Suppressor macrophage treated with lipopolysaccharide for 4 hours (primary cell): ENCODE measurements around the gene GLT8D2.
A peak's percentile ranks its signal among the peaks of the same experiment; 100 is the strongest.

Experiments used
- DNase-seq: peaks from one replicate; pipeline ENCODE4 v3.0.0-alpha.2; 2020

The GLT8D2 gene

DNA sequence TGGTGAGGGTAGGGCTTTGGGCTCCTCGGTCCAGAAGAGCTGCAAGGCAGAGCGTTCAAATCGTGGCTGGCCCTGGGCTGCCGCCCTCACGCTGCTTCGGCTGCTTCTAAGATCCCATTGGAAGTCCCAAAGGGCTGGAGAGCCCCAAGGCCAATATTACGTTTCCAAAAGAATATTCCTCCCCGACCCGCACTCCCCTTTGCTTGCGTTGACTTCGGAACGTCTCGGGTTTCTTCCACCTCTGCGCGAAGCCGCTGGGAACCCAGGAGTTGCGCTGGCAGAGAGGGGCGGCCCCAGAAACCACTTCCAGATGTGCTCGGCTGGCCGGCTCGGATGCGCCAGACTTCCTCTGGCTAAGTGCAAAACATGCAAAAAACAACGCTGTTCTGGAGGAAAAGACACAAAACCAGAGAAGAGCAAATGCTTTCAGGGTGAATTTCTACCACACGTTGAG is at the start of gene GLT8D2:
Gene GLT8D2 (minus strand): TSS at position 285 of the 454 bp plus-strand sequence. CDS start 30,539 bp downstream, outside the sequence.
- no peak for DNase-seq

- no peak for DNase-seq
Measured at GRCh38 chr12:104097954-104098353, 48.0 kb upstream of the GLT8D2 start.

DNA sequence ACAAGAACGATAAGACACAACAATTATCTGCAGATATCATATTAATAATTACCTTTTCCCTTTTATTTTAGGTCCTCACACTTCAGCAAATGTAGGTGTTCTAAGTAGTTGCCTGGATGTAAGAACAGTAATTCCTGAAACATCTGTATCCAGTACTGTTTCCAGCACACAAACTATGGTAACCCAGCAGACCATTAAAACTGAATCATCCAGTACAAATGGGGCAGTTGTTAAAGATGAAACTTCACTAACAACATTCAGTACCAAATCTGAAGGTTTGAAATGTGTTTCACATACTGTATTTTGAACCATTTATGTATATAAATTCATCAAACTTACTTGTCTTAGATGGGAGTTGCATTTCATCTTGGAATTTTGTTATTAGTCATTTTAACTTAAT is 45.3 kb upstream of the GLT8D2 start:
- no peak for DNase-seq

DNA sequence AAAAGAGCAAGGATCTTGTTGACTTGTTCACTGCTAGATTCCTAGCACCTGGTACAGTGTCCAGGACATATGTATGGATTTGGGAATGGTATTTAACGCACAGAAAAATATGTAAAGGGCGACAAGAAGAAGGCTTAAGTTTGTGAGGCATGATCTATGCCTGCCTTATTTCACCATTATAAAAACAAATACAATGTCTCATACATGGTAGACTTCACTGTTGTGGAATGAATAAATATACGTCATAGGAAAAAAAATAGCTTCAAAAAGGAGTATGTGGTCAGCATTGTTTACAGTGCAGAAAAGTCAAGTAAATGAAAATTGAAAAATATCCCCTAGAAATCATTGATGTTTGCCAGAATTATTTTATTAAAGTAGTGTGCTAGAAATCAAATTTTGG is 44.3 kb upstream of the GLT8D2 start:
- no peak for DNase-seq

- DNase-seq, result no peak
Measured at GRCh38 chr12:104091136-104091535, 41.1 kb upstream of the GLT8D2 start.

DNA sequence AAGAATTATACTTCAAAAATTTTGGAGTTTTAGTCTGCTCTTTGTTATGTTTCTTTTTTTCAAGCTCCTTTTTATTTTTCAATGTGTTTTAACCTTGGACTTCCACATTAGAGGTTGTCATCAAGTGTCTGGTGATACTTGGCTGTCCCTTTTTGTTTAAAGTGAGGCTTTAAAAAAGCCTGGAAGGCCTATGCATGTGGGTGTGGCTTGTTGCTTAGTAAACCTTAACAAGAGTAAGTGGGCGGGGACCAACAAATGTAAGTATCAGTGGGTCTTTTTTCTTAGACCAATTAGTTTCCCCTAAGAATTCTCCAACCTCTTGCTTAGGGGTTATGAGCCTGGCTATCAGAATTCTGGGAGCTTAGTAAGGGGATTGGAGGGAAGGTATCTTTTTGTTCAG is 40.7 kb upstream of the GLT8D2 start:
- DNase-seq, result no peak

- no peak for DNase-seq
Measured at GRCh38 chr12:104083769-104084475, 33.9 kb upstream of the GLT8D2 start.

GRCh38 chr12:104080764-104081163 is 30.8 kb upstream of the GLT8D2 start:
- no peak for DNase-seq

DNA sequence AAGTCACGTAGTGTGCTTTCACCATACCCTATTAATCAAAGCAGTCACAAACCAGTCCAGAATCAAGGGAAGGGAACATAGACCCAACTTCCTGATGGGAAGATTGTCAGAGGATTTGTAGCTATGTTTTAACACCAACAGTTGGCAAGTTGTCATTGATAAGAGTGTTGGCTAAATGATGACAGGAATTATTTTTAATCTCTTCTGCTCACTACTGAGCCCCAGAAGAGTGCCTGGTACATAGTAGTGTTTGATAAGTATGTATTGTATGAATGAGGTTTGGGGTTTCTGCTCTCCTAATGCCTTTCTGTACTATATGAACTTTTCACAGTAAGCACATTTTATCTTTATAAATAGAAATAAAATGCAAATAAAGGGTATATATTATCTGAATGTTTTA is 29.0 kb upstream of the GLT8D2 start:
- DNase-seq, result no peak

GRCh38 chr12:104073699-104074098 is 23.7 kb upstream of the GLT8D2 start:
- no peak for DNase-seq

- DNase-seq, result no peak
Measured at GRCh38 chr12:104072099-104072498, 22.1 kb upstream of the GLT8D2 start.

- DNase-seq, result peak; percentile 23
Measured at GRCh38 chr12:104064842-104065427, 14.9 kb upstream of the GLT8D2 start.

GRCh38 chr12:104064031-104064841 is 14.2 kb upstream of the GLT8D2 start, which contains the start of gene HCFC2:
Gene HCFC2 (plus strand): TSS chr12:104064531. CDS start chr12:104064561, 30 bp downstream.
- peak; percentile 93 for DNase-seq

DNA sequence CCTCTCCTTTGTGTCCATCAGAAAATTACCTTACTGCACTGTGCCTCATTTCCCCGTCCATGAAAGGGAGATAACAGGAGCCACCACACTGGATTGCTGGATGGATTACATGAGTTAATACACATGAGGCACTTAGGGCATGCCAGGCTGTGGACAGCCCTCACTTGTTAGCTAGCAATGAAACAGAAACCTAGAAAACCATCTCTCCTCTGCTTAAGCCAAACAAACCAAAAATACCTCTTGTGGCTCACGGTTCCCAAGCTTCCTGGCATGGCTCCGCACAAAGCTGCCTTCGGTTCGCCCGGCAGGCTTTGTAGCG is 13.7 kb upstream of the GLT8D2 start:
- DNase-seq, result peak; percentile 45

DNA sequence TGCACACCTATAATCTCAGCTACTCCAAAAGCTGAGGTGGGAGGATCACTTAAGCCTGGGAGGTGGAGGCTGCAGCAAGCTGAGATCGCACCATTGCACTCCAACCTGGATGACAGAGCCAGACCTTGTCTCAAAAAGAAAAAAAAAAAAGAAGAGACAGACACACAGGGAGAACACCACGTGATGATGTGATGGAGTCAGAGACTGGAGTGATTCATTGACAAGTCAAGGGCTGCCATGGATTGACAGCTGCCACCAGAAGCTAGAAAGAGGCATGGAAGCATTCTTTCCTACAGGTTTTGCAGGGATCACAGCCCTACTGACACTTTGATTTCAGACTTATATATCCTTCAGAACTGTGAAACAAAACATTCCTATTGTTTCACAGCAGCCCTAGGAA is 10.8 kb upstream of the GLT8D2 start:
- DNase-seq, result no peak

DNA sequence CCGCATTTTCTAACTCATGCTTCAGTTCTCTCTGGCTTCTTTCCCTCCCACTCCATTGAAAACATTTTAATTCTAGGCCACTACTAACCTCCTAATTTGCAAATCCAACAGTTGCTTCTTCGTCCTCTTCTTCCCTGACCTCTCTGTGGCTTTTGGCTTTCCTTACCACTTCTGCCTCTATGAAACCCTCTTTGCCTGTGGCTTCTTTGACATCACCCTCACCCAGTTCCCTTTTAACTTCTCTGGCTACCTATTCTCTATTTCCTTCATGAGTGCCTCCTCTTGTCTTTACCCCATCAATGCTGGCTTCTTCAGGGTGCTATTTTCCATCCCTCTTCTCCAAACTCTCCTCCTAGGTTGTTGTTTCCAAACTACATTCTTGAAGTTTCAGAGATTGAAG is 10.0 kb upstream of the GLT8D2 start:
- DNase-seq, result peak; percentile 12

DNA sequence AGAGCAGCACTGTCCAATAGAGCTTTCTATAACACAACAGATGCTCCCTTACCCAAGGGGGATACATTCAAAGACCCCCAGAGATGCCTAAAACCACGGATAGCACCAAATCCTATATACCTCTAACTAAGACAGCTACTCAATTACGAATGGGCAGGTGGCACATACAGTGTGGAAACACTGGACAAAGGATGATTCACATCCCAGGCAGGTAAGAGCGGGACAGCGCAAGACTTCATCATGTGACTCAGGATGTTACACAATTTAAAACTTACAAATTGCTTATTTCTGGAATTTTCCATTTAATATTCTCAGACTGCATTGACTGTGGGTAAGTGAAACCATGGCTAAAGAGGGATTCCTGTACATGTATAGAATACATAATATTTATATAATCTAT is 8.8 kb upstream of the GLT8D2 start:
- DNase-seq, result no peak

GRCh38 chr12:104057771-104058197 is 7.8 kb upstream of the GLT8D2 start:
- DNase-seq, result peak; percentile 25

- no peak for DNase-seq
Measured at GRCh38 chr12:104056419-104056972, 6.5 kb upstream of the GLT8D2 start.

GRCh38 chr12:104055686-104056388 is 5.8 kb upstream of the GLT8D2 start:
- DNase-seq, result no peak

- DNase-seq, result no peak
Measured at GRCh38 chr12:104054681-104055346, 4.8 kb upstream of the GLT8D2 start.

GRCh38 chr12:104050436-104050835 is 449 bp upstream of the GLT8D2 start:
- no peak for DNase-seq
